Testis (tissue), 2 donors: Measurements from ENCODE around the gene MRGPRX2.

Source experiments
- CTCF ChIP-seq, 3 experiments: fragments of 450-650 bp in 2 of 3; fragments of 200-600 bp in 1 of 3; sonication (generic) in 1 of 3; IDR thresholded peaks; one replicate each; pipeline ENCODE4 v1.5.1; 2016 to 2019; ENCODE audit warnings: antibody characterized with exemption in 3 of 3, mild to moderate bottlenecking in 2 of 3, moderate library complexity in 1 of 3
- POLR2A ChIP-seq: fragments of 450-650 bp; IDR thresholded peaks from one replicate; pipeline ENCODE4 v1.6.1; 2017; ENCODE audit warnings: antibody characterized with exemption, mild to moderate bottlenecking, moderate library complexity

GRCh38 chr11:19020831-19021230 lies 39.7 kb downstream of the MRGPRX2 start:
- TF ChIP-seq POLR2A = no peak
- TF ChIP-seq CTCF (IDR thresholded peaks at IDR 0.05) = no peak
